ENCODE measurements around the gene KLHL18. TPM values are rescaled to one million over a fixed set of nuclear protein-coding genes. Genes with fewer than 3 reads are reported as not detected.
A peak's percentile ranks its signal among the peaks of the same experiment; 100 is the strongest.
"Not testable (repeated sequence)": the region's sequence is repeated elsewhere in the genome, so short reads cannot be mapped to it uniquely, and the experiment has no call there.

Gene KLHL18
- polyA plus RNA-seq, 3 donors from 2014 or later: 11.7 to 21.1 (median 15.4) TPM

DNA sequence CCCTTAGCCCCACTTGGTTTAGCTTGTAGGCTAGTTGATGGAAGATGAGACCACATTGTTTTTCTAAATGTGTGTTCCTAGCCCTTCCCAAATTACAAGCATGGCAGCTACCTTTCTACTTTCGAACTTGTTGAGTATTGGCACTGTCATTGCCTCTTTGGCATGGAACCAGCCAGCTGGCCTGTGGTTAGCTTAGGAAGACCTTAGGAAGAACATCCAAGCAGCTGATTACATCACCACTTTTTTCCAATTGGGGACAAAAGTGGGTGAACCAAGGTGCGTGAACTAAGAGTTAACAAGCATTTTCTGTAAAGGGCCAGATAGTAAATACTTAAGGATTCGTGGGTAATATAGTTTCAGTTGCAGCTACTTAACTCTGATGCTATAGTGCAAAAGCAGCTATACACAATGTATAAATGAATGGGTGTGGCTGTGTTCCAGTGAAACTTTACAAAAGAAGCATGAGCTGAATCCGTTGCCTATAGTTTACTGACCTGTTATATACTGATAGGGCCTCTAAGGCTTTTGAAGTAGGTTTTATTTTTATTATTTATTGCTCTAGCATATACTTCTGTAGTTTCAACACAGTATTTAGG, 8.5 kb downstream of the KLHL18 start:
- no peaks in the 10 kb centered on the region for H3K9me3 Mint-ChIP-seq
- no peak overlapping the region for H3K27ac Mint-ChIP-seq
- H3K4me1 Mint-ChIP-seq: peaks cover 20 to 49% of the 10 kb centered on the region in 2 donors

DNA sequence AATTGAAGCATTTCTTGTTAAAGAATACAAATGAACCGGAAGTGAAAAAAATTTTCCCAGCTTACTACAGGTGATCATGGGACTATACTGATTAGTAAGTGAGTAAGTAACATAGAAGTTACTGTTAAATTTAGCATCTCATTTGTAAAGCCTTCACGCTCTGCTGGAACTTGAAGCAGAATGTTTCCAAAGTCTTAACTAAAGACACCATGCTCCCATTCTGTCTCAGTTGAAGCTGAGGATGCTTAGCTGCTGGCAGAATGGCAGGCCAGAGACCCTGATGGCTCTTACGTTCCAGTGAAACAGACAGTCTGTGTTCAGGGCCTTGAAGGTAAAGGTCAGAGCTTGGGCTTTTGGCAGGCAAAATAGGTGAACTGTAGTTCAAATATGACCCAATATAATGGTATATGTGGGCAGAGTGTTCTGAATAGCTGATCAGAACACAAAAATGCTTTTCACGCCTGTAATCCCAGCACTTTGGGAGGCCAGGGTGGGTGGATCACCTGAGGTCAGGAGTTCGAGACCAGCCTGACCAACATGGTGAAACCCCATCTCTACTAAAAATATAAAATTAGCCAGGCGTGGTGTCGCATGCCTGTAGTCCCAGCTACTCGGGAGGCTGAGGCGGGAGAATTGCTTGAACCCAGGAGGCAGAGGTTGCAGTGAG, 9.1 kb downstream of the KLHL18 start:
- not testable (repeated sequence) for H3K9me3 Mint-ChIP-seq

More for the DNA sequence above, 8.5 kb downstream of the KLHL18 start:
- Mint-ChIP-seq H3K4me3 (no peak overlapping the region), H3K27me3 (ENCODE audit: low read depth in 3 of 3) (peaks cover 0 to 5% (median 0%) of the 10 kb centered on the region in 3 donors), H3K36me3 (peaks cover 6 to 16% (median 16%) of the 10 kb centered on the region in 3 donors)
- DNase-seq: no peak

DNA sequence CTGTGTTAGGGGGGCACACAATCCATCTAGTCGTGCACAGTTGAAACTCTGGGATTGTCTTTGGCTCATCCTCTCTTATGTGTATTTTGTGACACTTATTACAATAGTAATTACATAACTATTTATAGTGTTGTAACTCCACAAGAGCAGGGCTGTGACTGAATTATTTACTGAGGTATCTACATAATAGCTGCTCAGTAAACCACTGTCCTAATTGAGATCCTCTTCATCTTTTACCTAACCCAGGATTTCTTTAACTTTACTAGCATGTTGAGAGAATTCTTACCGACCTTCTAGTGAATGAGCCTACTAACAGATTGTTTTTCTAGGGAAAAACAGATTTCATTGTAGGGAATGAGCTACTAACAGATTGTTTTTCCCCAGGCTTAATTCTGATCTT, 11.1 kb downstream of the KLHL18 start:
- peaks cover 33 to 55% of the 10 kb centered on the region in 2 donors for H3K4me1 Mint-ChIP-seq
- no peak for DNase-seq
- H3K9me3 Mint-ChIP-seq: no peaks in the 10 kb centered on the region
- no peak overlapping the region for H3K27ac Mint-ChIP-seq
- H3K36me3 Mint-ChIP-seq: peaks cover under 1 to 12% (median 10%) of the 10 kb centered on the region in 3 donors
- peaks cover 0 to 5% (median 0%) of the 10 kb centered on the region in 3 donors for H3K27me3 Mint-ChIP-seq (ENCODE audit: low read depth in 3 of 3)
- H3K4me3 Mint-ChIP-seq: no peak overlapping the region

More for the DNA sequence above, 9.1 kb downstream of the KLHL18 start:
- H3K27ac Mint-ChIP-seq; DNase-seq; H3K27me3 Mint-ChIP-seq (ENCODE audit: low read depth in 3 of 3); H3K4me3 Mint-ChIP-seq: not testable (repeated sequence)
- peaks cover 6 to 16% (median 16%) of the 10 kb centered on the region in 3 donors for H3K36me3 Mint-ChIP-seq
- peaks cover 22 to 49% of the 10 kb centered on the region in 2 donors for H3K4me1 Mint-ChIP-seq

DNA sequence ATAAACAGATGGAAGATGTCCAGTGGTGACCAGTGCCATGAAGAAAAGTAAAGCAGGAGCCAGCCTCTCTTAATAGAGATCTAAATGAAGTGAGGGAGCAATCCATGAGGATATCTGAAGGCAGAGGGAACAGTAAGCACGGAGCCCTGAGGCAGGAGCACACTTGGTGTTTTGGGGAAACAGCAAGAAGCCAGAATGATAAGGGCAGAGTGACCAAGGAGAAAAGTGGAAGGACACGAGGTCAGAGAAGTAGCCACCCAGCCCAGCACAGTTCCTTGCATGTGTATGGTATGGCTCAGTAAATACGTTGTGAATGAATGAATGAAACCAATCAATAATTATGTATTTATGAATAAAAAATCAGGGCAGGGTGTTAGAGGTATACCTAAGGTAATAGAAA, 11.6 kb downstream of the KLHL18 start:
- peak overlapping the region in 1 of 6 donors; percentile 58 for H3K27ac Mint-ChIP-seq
- DNase-seq: no peak
- peaks cover 0 to 5% (median 0%) of the 10 kb centered on the region in 3 donors for H3K27me3 Mint-ChIP-seq (ENCODE audit: low read depth in 3 of 3)
- H3K4me3 Mint-ChIP-seq: no peak overlapping the region
- H3K36me3 Mint-ChIP-seq: peaks cover 0 to 8% (median 4%) of the 10 kb centered on the region in 3 donors
- H3K9me3 Mint-ChIP-seq: no peaks in the 10 kb centered on the region
- peaks cover 33 to 50% of the 10 kb centered on the region in 2 donors for H3K4me1 Mint-ChIP-seq

DNA sequence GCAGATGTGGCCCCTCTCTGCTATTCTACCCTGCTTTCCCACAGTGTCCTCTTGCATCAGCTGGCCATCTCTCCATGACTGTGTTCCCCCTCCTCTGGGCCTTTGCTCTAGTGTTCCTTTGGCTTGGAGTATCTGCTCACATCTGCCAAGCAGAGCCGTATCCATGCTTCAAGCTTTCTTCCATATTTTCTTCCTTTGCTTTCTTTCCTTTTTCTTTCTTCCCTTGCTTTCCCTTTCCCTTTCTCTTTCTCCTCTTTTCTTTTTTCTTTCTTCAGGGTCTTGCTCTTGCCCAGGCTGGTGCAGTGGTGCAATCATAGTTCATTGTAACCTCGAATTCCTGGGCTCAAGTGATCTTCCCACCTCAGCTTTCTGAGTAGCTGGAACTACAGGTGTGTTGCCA, 12.6 kb downstream of the KLHL18 start:
- DNase-seq: no peak
- H3K9me3 Mint-ChIP-seq: no peaks in the 10 kb centered on the region
- no peak overlapping the region for H3K4me3 Mint-ChIP-seq
- H3K36me3 Mint-ChIP-seq: peaks cover 0 to 8% (median 0%) of the 10 kb centered on the region in 3 donors
- H3K27ac Mint-ChIP-seq: no peak overlapping the region
- H3K4me1 Mint-ChIP-seq: peaks cover 33 to 49% of the 10 kb centered on the region in 2 donors
- peaks cover 0 to 8% (median 0%) of the 10 kb centered on the region in 3 donors for H3K27me3 Mint-ChIP-seq (ENCODE audit: low read depth in 3 of 3)

DNA sequence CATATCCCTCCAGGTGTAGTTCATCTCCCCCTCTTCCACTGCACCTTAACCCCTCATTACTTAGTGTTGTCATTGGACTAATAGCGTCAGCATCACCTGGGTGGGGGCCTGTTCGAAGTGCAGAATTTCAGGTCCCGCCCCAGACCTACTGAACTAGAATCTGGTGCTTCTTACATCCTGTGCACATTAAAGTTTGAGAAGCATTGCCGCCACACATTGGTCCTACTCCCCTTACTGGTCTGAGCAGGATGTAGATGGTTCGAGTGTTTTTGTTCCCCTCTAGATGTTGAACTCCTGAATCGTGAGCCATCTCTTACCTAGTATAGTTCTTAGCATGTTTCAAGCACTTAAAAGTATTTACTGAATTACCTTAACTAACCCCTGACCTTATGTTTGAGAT, 13.2 kb downstream of the KLHL18 start:
- DNase-seq: no peak
- Mint-ChIP-seq H3K4me1 (peaks cover 33 to 49% of the 10 kb centered on the region in 2 donors), H3K27me3 (ENCODE audit: low read depth in 3 of 3) (peaks cover 0 to 8% (median 0%) of the 10 kb centered on the region in 3 donors), H3K9me3 (no peaks in the 10 kb centered on the region), H3K4me3 (peak overlapping the region in 3 of 5 donors; percentile 17 to 68 (median 19)), H3K36me3 (peaks cover 0 to 8% (median 2%) of the 10 kb centered on the region in 3 donors), H3K27ac (peak overlapping the region; percentile 0 to 84 (median 54))

DNA sequence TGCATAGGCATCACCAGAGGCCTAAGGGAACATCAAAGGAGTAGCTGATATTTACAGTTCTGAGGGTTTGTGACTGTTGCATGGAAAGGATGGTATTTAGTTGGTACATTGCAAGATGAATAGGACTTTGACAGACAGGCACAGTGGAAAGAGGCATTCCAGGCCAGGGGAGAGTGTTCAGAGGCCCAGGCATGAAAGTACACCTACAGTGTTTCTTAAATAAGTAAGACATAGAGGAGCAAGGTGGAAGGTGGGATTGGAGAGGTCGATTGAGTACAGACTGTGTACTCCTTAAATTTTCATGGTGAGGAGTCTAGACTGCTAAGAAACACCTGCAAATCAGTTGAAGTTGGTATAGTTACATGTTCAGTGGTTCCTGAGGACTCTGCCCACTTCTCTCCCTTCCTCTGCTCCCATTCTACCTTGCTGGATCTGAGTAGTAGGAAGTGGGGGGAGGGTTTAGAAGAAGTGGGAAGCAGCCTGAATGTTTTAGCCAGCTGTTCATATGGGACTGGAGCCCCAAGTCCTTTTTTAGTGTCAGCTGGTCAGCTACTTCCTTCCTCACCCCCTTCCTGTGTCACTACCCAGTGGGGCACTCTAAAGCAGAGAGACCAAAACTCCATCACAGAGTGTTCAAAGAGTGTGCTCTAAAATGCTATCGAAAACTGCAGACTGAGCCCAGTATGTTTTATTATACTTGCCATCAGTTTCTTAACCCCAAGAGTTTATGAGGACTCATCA, 14.0 kb downstream of the KLHL18 start:
- Mint-ChIP-seq H3K9me3 (no peaks in the 10 kb centered on the region), H3K4me3 (peak overlapping the region; percentile 19 to 68 (median 51))

DNA sequence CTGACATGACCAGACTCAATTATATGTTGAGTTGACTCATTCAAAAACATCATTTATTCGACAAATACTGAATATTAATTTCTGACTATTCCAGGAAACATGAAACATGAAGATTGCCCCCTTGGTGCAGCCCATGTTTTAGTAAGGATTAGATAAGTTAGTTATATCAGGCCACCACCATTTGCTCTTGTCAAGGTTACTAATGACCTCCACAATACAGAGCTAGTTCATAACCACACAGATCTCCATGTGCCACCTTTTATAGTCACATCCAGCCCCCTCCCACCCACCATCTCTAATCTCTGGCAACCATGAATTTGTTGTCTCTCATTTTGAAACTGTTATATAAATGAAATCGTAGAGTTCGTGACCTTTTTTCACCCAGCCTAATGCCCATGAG, 15.7 kb downstream of the KLHL18 start:
- H3K36me3 Mint-ChIP-seq: peaks cover 10 to 19% (median 18%) of the 10 kb centered on the region in 3 donors
- H3K27ac Mint-ChIP-seq: peak overlapping the region in 3 of 6 donors; percentile 8 to 31 (median 20)

More for the DNA sequence above, 14.0 kb downstream of the KLHL18 start:
- H3K27me3 Mint-ChIP-seq (ENCODE audit: low read depth in 3 of 3): peaks cover 0 to 8% (median 0%) of the 10 kb centered on the region in 3 donors
- peak overlapping the region; percentile 8 to 84 (median 73) for H3K27ac Mint-ChIP-seq
- H3K36me3 Mint-ChIP-seq: peaks cover 0 to 8% (median 7%) of the 10 kb centered on the region in 3 donors
- DNase-seq: no peak
- H3K4me1 Mint-ChIP-seq: peaks cover 33 to 49% of the 10 kb centered on the region in 2 donors

DNA sequence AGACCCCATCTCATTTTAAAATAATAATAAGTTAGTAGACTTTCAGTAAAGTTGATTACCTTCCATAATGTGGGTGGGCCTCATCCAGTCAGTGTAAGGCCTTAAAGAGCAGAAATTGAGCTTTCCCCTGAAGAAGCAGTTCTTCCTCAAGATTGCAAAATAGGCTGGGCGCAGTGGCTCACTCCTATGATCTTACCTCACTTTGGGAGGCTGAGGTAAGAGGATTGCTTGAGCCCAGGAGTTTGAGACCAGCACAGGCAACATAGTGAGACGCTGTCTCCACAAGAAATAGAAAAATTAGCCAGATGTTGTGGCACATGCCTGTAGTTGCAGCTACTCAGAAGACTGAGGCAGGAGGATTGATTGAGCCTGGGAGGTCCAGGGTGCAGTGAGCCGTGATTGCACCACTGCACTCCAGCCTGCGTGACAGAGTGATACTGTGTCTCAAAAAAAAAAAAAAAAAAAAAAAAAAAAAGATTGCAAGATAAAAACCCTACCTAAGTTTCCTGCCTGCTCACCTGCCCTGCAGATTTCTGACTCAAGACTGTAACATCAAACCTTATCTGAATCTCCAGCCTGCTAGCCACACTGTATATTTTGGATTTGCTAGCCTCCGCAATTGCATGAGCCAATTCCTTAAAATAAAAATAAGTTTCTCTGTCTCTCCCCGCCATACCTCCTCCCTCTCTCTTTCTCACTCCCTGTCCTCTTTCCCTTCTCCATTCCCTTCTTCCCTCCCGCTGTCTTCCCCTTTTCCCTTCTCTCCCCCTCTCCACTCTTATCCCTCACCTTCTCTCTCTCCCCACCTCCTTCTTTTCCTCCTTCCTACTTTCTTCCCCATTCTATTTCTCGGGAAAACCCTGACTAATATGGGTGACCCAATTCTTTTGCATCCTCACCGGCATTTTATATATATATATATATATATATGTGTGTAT, 16.9 kb downstream of the KLHL18 start:
- Mint-ChIP-seq H3K4me1 (peaks cover 33 to 41% of the 10 kb centered on the region in 2 donors), H3K36me3 (peaks cover 10 to 21% (median 12%) of the 10 kb centered on the region in 3 donors), H3K4me3 (no peak overlapping the region), H3K27me3 (ENCODE audit: low read depth in 3 of 3) (peaks cover 0 to 8% (median 0%) of the 10 kb centered on the region in 3 donors), H3K9me3 (no peaks in the 10 kb centered on the region), H3K27ac (peak overlapping the region in 1 of 6 donors; percentile 30)
- no peak for DNase-seq

More for the DNA sequence above, 15.7 kb downstream of the KLHL18 start:
- no peak overlapping the region for H3K4me3 Mint-ChIP-seq
- DNase-seq: no peak
- no peaks in the 10 kb centered on the region for H3K9me3 Mint-ChIP-seq
- H3K27me3 Mint-ChIP-seq (ENCODE audit: low read depth in 3 of 3): peaks cover 0 to 8% (median 0%) of the 10 kb centered on the region in 3 donors
- peaks cover 33 to 49% of the 10 kb centered on the region in 2 donors for H3K4me1 Mint-ChIP-seq

DNA sequence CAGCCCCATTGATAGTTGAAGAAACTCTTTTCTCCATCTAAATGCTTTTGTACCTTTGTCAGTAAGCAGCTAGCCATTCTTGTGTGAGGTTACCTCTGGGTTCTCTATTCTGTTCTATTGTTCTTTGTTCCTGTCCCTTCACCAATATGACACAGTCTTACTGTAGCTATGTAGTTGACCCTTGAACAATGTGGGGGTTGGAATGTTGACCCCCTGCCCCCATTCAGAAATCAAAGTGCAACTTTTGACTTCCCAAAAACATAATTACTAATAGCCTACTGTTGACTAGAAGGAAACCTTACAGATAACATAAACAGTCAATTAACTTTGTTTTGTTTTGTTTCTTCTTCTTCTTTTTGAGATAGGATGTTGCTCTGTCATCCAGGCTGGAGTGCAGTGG, 18.7 kb downstream of the KLHL18 start:
- Mint-ChIP-seq H3K9me3 (no peaks in the 10 kb centered on the region), H3K4me1 (peaks cover 21 to 31% of the 10 kb centered on the region in 2 donors), H3K27ac (no peak overlapping the region), H3K4me3 (no peak overlapping the region), H3K27me3 (ENCODE audit: low read depth in 3 of 3) (peaks cover 0 to 5% (median 0%) of the 10 kb centered on the region in 3 donors), H3K36me3 (peaks cover 10 to 23% (median 15%) of the 10 kb centered on the region in 3 donors)
- no peak for DNase-seq

DNA sequence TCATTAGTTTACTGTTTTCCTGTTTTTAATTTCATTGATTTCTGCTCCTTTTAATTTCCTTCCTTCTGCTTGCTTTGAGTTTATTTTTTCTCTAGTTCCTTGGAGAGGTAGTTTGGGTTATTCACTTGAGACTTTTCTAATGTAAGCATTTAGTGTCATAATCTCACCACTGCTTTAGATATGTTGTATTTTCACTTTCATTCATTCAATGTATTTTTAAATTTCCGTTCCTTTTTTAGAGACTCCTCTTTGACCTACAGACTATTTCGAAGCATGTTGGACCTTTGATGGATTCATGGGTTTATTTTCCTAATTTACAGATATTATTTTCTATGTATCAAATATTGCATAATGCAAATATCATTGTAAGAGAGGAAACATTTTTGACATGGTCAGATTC, 23.3 kb downstream of the KLHL18 start:
- H3K9me3 Mint-ChIP-seq: no peaks in the 10 kb centered on the region
- H3K27me3 Mint-ChIP-seq (ENCODE audit: low read depth in 3 of 3): no peaks in the 10 kb centered on the region
- H3K4me3 Mint-ChIP-seq: no peak overlapping the region
- DNase-seq: no peak
- peaks cover 11 to 19% of the 10 kb centered on the region in 2 donors for H3K4me1 Mint-ChIP-seq
- peaks cover 19 to 35% (median 20%) of the 10 kb centered on the region in 3 donors for H3K36me3 Mint-ChIP-seq
- H3K27ac Mint-ChIP-seq: no peak overlapping the region

DNA sequence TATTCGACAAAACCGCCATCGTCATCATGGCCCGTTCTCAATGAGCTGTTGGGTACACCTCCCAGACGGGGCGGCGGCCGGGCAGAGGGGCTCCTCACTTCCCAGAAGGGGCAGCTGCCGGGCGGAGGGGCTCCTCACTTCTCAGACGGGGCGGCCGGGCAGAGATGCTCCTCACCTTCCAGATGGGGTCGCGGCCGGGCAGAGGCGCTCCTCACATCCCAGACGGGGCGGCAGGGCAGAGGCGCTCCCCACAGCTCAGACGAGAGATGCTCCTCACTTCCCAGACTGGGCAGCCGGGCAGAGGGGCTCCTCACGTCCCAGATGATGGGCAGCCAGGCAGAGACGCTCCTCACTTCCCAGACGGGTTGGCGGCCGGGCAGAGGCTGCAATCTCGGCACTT, 26.5 kb downstream of the KLHL18 start:
- not testable (repeated sequence) for H3K27me3 Mint-ChIP-seq (ENCODE audit: low read depth in 3 of 3); H3K9me3 Mint-ChIP-seq

DNA sequence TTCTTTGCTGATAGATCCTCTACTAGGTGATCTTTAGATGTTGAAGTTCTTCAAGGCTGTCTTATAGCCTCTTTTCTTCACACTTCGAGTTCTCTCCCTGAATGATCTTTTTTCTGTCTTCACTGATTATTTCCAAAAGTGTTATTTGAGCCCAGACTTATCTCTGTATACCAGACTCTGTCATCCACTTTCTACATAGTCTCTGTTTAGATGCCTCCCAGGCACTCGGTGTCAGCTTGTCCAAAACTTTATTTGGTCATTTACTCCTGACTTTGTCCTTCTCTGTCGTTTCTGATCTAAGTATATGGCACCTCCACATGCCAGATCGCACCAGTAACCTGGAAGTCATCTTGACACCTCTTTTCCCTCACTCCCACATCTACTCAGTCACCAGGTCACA, 27.6 kb downstream of the KLHL18 start:
- Mint-ChIP-seq H3K27ac (peak overlapping the region in 1 of 6 donors; percentile 36), H3K9me3 (no peaks in the 10 kb centered on the region), H3K36me3 (peaks cover 9 to 15% (median 15%) of the 10 kb centered on the region in 3 donors), H3K27me3 (ENCODE audit: low read depth in 3 of 3) (no peaks in the 10 kb centered on the region), H3K4me1 (peaks cover 11 to 19% of the 10 kb centered on the region in 2 donors), H3K4me3 (no peak overlapping the region)
- DNase-seq: no peak

More for the DNA sequence above, 26.5 kb downstream of the KLHL18 start:
- peaks cover 9 to 19% (median 10%) of the 10 kb centered on the region in 3 donors for H3K36me3 Mint-ChIP-seq
- not testable (repeated sequence) for H3K27ac Mint-ChIP-seq, DNase-seq, H3K4me3 Mint-ChIP-seq
- H3K4me1 Mint-ChIP-seq: peaks cover 11 to 19% of the 10 kb centered on the region in 2 donors
